ENCODE data around the gene ANO1. TPM values are rescaled to one million over a fixed set of nuclear protein-coding genes. Genes with fewer than 3 reads are reported as not detected.

Gene ANO1
- total RNA-seq, 1 donor from 2014 or later, result 9.1 TPM

GRCh38 chr11:70134490-70134889, 56.4 kb downstream of the ANO1 start:
- Mint-ChIP-seq H3K36me3 (ENCODE audit: insufficient read depth) (no peaks in the 10 kb centered on the region), H3K27me3 (peaks cover 16% of the 10 kb centered on the region), H3K4me3 (ENCODE audit: low read depth) (no peak overlapping the region), H3K4me1 (ENCODE audit: low read depth) (peaks cover 5% of the 10 kb centered on the region), H3K9me3 (ENCODE audit: low read depth) (no peaks in the 10 kb centered on the region), H3K27ac (no peak overlapping the region)
- no peak for DNase-seq (ENCODE audit: low spot score, unreplicated experiment)
- no peak for TF ChIP-seq CTCF (IDR thresholded peaks at IDR 0.05; ENCODE audit: unreplicated experiment)

- H3K4me1 Mint-ChIP-seq (ENCODE audit: low read depth), result peaks cover 8% of the 10 kb centered on the region
- no peaks in the 10 kb centered on the region for H3K36me3 Mint-ChIP-seq (ENCODE audit: insufficient read depth)
- no peak overlapping the region for H3K4me3 Mint-ChIP-seq (ENCODE audit: low read depth)
- TF ChIP-seq CTCF (IDR thresholded peaks at IDR 0.05; ENCODE audit: unreplicated experiment), result no peak
- H3K9me3 Mint-ChIP-seq (ENCODE audit: low read depth), result no peaks in the 10 kb centered on the region
- DNase-seq (ENCODE audit: low spot score, unreplicated experiment), result no peak
- H3K27ac Mint-ChIP-seq, result no peak overlapping the region
- peaks cover 13% of the 10 kb centered on the region for H3K27me3 Mint-ChIP-seq
Observed at GRCh38 chr11:70135142-70135541, 57.0 kb downstream of the ANO1 start.

GRCh38 chr11:70135625-70136059, 57.5 kb downstream of the ANO1 start:
- Mint-ChIP-seq H3K4me3 (ENCODE audit: low read depth) (no peak overlapping the region), H3K36me3 (ENCODE audit: insufficient read depth) (no peaks in the 10 kb centered on the region), H3K27ac (no peak overlapping the region), H3K4me1 (ENCODE audit: low read depth) (peaks cover 13% of the 10 kb centered on the region), H3K9me3 (ENCODE audit: low read depth) (no peaks in the 10 kb centered on the region), H3K27me3 (peaks cover 13% of the 10 kb centered on the region)
- TF ChIP-seq CTCF (IDR thresholded peaks at IDR 0.05; ENCODE audit: unreplicated experiment), result no peak
- no peak for DNase-seq (ENCODE audit: low spot score, unreplicated experiment)

GRCh38 chr11:70137383-70137782, 59.3 kb downstream of the ANO1 start:
- H3K4me3 Mint-ChIP-seq (ENCODE audit: low read depth), result no peak overlapping the region
- no peak for DNase-seq (ENCODE audit: low spot score, unreplicated experiment)
- no peak for TF ChIP-seq CTCF (IDR thresholded peaks at IDR 0.05; ENCODE audit: unreplicated experiment)
- H3K27me3 Mint-ChIP-seq, result peaks cover 13% of the 10 kb centered on the region
- H3K4me1 Mint-ChIP-seq (ENCODE audit: low read depth), result peaks cover 29% of the 10 kb centered on the region
- no peaks in the 10 kb centered on the region for H3K9me3 Mint-ChIP-seq (ENCODE audit: low read depth)
- H3K27ac Mint-ChIP-seq, result no peak overlapping the region
- no peaks in the 10 kb centered on the region for H3K36me3 Mint-ChIP-seq (ENCODE audit: insufficient read depth)

GRCh38 chr11:70138403-70138802, 60.3 kb downstream of the ANO1 start:
- no peak for TF ChIP-seq CTCF (IDR thresholded peaks at IDR 0.05; ENCODE audit: unreplicated experiment)
- Mint-ChIP-seq H3K36me3 (ENCODE audit: insufficient read depth) (no peaks in the 10 kb centered on the region), H3K27ac (no peak overlapping the region), H3K27me3 (peaks cover 18% of the 10 kb centered on the region), H3K4me1 (ENCODE audit: low read depth) (peaks cover 31% of the 10 kb centered on the region), H3K9me3 (ENCODE audit: low read depth) (no peaks in the 10 kb centered on the region), H3K4me3 (ENCODE audit: low read depth) (no peak overlapping the region)
- no peak for DNase-seq (ENCODE audit: low spot score, unreplicated experiment)

Measured in progenitor cell of endocrine pancreas (in vitro differentiated cells).